H9 (cell line): ENCODE data around the gene CALHM1. TPM values are rescaled to one million over a fixed set of nuclear protein-coding genes. Genes with fewer than 3 reads are reported as not detected.
A peak's percentile ranks its signal among the peaks of the same experiment; 100 is the strongest.

Experiments used
- DNase-seq: peaks from one replicate; pipeline ENCODE4 v3.0.0-alpha.2; 2017
- H2AFZ ChIP-seq: one replicate; pipeline ENCODE4 v1.6.1; 2013; ENCODE audit warnings: mild to moderate bottlenecking, low read length, control low read depth, moderate library complexity
- H2AK5ac ChIP-seq: 2 replicates; pipeline ENCODE4 v1.6.1; 2013; ENCODE audit warnings: low read length, control low read depth, mixed read lengths; ENCODE audit not compliant: insufficient read length
- H2BK120ac ChIP-seq: one replicate; pipeline ENCODE4 v1.6.1; 2013; ENCODE audit warnings: low read depth, mild to moderate bottlenecking, low read length, control low read depth, inconsistent platforms; ENCODE audit not compliant: poor library complexity, severe bottlenecking
- H2BK12ac ChIP-seq: 2 replicates; pipeline ENCODE4 v1.6.1; 2013; ENCODE audit warnings: low read length, control low read depth, mixed read lengths, low read depth; ENCODE audit not compliant: insufficient read length
- H2BK15ac ChIP-seq: 2 replicates; pipeline ENCODE4 v1.6.1; 2013; ENCODE audit warnings: low read depth, low read length, control low read depth
- H2BK20ac ChIP-seq: one replicate; pipeline ENCODE4 v1.6.1; 2013; ENCODE audit warnings: low read depth, mild to moderate bottlenecking, low read length, control low read depth, inconsistent platforms; ENCODE audit not compliant: poor library complexity, severe bottlenecking
- H2BK5ac ChIP-seq: 2 replicates; pipeline ENCODE4 v1.6.1; 2013; ENCODE audit warnings: low read length, control low read depth, mixed read lengths; ENCODE audit not compliant: insufficient read length
- H3K14ac ChIP-seq: 2 replicates; pipeline ENCODE4 v1.6.1; 2013; ENCODE audit warnings: low read length, control low read depth; ENCODE audit not compliant: insufficient read depth
- H3K18ac ChIP-seq: 2 replicates; pipeline ENCODE4 v1.6.1; 2013; ENCODE audit warnings: low read depth, mild to moderate bottlenecking, mixed read lengths, low read length, control low read depth; ENCODE audit not compliant: insufficient read length
- H3K23ac ChIP-seq: 2 replicates; pipeline ENCODE4 v1.6.1; 2013; ENCODE audit warnings: low read length, control low read depth, mixed read lengths, low read depth; ENCODE audit not compliant: insufficient read length
- H3K23me2 ChIP-seq: 2 replicates; pipeline ENCODE4 v1.6.1; 2013; ENCODE audit warnings: low read depth, mild to moderate bottlenecking, mixed read lengths, low read length, control low read depth; ENCODE audit not compliant: insufficient read length, poor library complexity, severe bottlenecking
- H3K27ac ChIP-seq: 2 replicates; pipeline ENCODE4 v1.5.1; 2013; ENCODE audit warnings: low read length, control low read depth, mixed read lengths, low read depth; ENCODE audit not compliant: insufficient read length
- H3K27me3 ChIP-seq: 2 replicates; pipeline ENCODE4 v1.6.1; 2013; ENCODE audit warnings: low read length, control low read depth, inconsistent platforms; ENCODE audit not compliant: insufficient read depth
- H3K4ac ChIP-seq: 2 replicates; pipeline ENCODE4 v1.6.1; 2013; ENCODE audit warnings: low read depth, mild to moderate bottlenecking, control low read depth, inconsistent platforms, low read length, moderate library complexity
- H3K4me1 ChIP-seq: 2 replicates; pipeline ENCODE4 v1.6.1; 2013; ENCODE audit warnings: low read length, control low read depth, inconsistent platforms; ENCODE audit not compliant: insufficient read depth
- H3K4me2 ChIP-seq: 2 replicates; pipeline ENCODE4 v1.6.1; 2013; ENCODE audit warnings: low read length, control low read depth, mixed read lengths; ENCODE audit not compliant: insufficient read length, insufficient read depth
- H3K56ac ChIP-seq: 2 replicates; pipeline ENCODE4 v1.6.1; 2013; ENCODE audit warnings: low read depth, mild to moderate bottlenecking, mixed read lengths, low read length, control low read depth; ENCODE audit not compliant: insufficient read length
- H3K79me1 ChIP-seq: 2 replicates; pipeline ENCODE4 v1.6.1; 2013; ENCODE audit warnings: low read depth, mild to moderate bottlenecking, moderate library complexity, low read length, control low read depth, inconsistent platforms; ENCODE audit not compliant: insufficient read depth, poor library complexity, severe bottlenecking
- H3K79me2 ChIP-seq: 2 replicates; pipeline ENCODE4 v1.6.1; 2013; ENCODE audit warnings: low read length, control low read depth, inconsistent platforms; ENCODE audit not compliant: insufficient read depth
- H3K9ac ChIP-seq: 2 replicates; pipeline ENCODE4 v1.6.1; 2013; ENCODE audit warnings: low read length, control low read depth, mixed read lengths; ENCODE audit not compliant: insufficient read length; ENCODE audit errors: extremely low read depth
- H3K9me3 ChIP-seq: one replicate; pipeline ENCODE4 v1.6.1; 2013; ENCODE audit warnings: low read depth, low read length, inconsistent platforms; ENCODE audit not compliant: control insufficient read depth
- H3T11ph ChIP-seq: one replicate; pipeline ENCODE4 v1.6.1; 2013; ENCODE audit warnings: mild to moderate bottlenecking, low read length, control low read depth, inconsistent platforms
- H4K20me1 ChIP-seq: one replicate; pipeline ENCODE4 v1.6.1; 2013; ENCODE audit not compliant: control insufficient read depth, insufficient read length, insufficient read depth
- H4K5ac ChIP-seq: 2 replicates; pipeline ENCODE4 v1.6.1; 2013; ENCODE audit warnings: low read depth, mild to moderate bottlenecking, mixed read lengths, low read length, control low read depth; ENCODE audit not compliant: insufficient read length
- H4K8ac ChIP-seq: replicated peaks from 2 replicates; pipeline ENCODE4 v1.6.1; 2013; ENCODE audit warnings: low read length, control low read depth, mixed read lengths, low read depth; ENCODE audit not compliant: insufficient read length
- H4K91ac ChIP-seq: 2 replicates; pipeline ENCODE4 v1.6.1; 2013; ENCODE audit warnings: low read depth, mild to moderate bottlenecking, moderate library complexity, mixed read lengths, low read length, control low read depth; ENCODE audit not compliant: insufficient read length
- H3K27ac Mint-ChIP-seq, 3 experiments: 2 replicates in 2 of 3; 3 replicates in 1 of 3; pipeline ENCODE4 v1.8.0; 2020 to 2021; ENCODE audit warnings: mixed read lengths in 3 of 3, mild to moderate bottlenecking in 1 of 3, moderate library complexity in 1 of 3
- H3K27me3 Mint-ChIP-seq: 2 replicates; pipeline ENCODE4 v1.8.0; 2021; ENCODE audit warnings: low read depth, mild to moderate bottlenecking, moderate library complexity, mixed read lengths
- H3K36me3 Mint-ChIP-seq, 3 experiments: 2 replicates in 2 of 3; 3 replicates in 1 of 3; pipeline ENCODE4 v1.8.0; 2020 to 2021; ENCODE audit warnings: low read depth in 3 of 3, mixed read lengths in 3 of 3; ENCODE audit not compliant: insufficient read depth in 1 of 3
- H3K4me1 Mint-ChIP-seq, 2 experiments: 2 replicates each; pipeline ENCODE4 v1.8.0; 2020; ENCODE audit warnings: mixed read lengths in 2 of 2
- H3K4me3 Mint-ChIP-seq, 2 experiments: 2 replicates in 1 of 2; 3 replicates in 1 of 2; pipeline ENCODE4 v1.8.0; 2020 to 2021; ENCODE audit warnings: mild to moderate bottlenecking in 2 of 2, mixed read lengths in 2 of 2, moderate library complexity in 1 of 2
- H3K9me3 Mint-ChIP-seq, 2 experiments: 2 replicates in 1 of 2; 3 replicates in 1 of 2; pipeline ENCODE4 v1.8.0; 2020; ENCODE audit warnings: mild to moderate bottlenecking in 2 of 2, mixed read lengths in 2 of 2, moderate library complexity in 1 of 2
- WGBS: extraction: QIAGEN DNeasy Blood & Tissue Kit; methylation state at CpG from one replicate; pipeline ENCODE4 v1.1.7; 2013; ENCODE audit warnings: missing lambda C conversion rate, low lambda C conversion rate, mixed read lengths; ENCODE audit not compliant: insufficient read length; ENCODE audit errors: extremely low coverage; 5-methylcytosine and 5-hydroxymethylcytosine counted together
- total RNA-seq: library from RNA; stranded (reverse); gene quantifications from 2 replicates; pipeline ENCODE4 v1.2.1, GENCODE V29; 2021
- TF ChIP-seq, protein P1 (sequence below): fragments of 200-600 bp; sonication (generic); conservative IDR thresholded peaks from 3 replicates; pipeline ENCODE4 v1.8.0; 2021; ENCODE audit warnings: antibody characterized with exemption, mild to moderate bottlenecking

Gene CALHM1
- total RNA-seq, 1 experiment from 2014 or later = 0.13 TPM

DNA sequence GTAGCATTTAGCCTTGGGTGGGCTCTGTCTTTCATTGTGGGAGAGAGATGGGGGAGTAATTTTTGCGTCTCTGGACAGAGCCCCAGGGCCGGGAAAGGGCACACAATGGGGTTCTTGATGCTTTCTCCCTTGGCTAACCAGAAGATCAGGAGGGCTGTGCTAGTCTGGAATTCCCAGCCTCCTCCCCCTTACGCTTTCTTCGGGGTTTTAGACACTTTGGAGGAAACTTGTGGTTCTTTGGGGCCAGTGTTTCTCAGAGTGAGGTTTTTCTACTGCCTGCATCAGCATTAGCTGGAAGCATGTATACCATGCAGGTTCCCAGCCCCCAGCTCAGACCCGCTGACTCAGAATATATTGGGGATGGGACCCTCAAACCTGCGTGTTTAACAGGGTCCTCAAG lies 41.8 kb upstream of the CALHM1 start:
- Histone ChIP-seq H3K9ac (no peak overlapping the region), H2BK5ac (no peak overlapping the region), H2BK120ac (no peak overlapping the region), H2AK5ac (no peak overlapping the region), H3K79me1 (no peaks in the 10 kb centered on the region), H3K23me2 (no peaks in the 10 kb centered on the region), H2BK20ac (no peak overlapping the region), H4K8ac (no peak overlapping the region), H3K4ac (no peak overlapping the region), H3K4me2 (no peak overlapping the region), H3K23ac (no peak overlapping the region), H2BK15ac (no peak overlapping the region), H2BK12ac (no peak overlapping the region), H3K27ac (no peak overlapping the region), H2AFZ (no peak overlapping the region), H3K4me1 (no peaks in the 10 kb centered on the region), H3K18ac (no peak overlapping the region), H4K91ac (no peak overlapping the region), H3T11ph (no peak overlapping the region), H3K9me3 (no peaks in the 10 kb centered on the region), H3K56ac (no peak overlapping the region), H3K79me2 (no peaks in the 10 kb centered on the region), H3K27me3 (peaks cover under 1% of the 10 kb centered on the region; the same call in 1 of the 2 replicates), H3K14ac (no peak overlapping the region), H4K20me1 (no peaks in the 10 kb centered on the region), H4K5ac (no peak overlapping the region)
- WGBS = no CpG with 5 or more reads among the region's 6 CpGs
- DNase-seq = no peak
- no peaks in the 10 kb centered on the region for H3K36me3 Mint-ChIP-seq
- TF ChIP-seq, protein P1, sequence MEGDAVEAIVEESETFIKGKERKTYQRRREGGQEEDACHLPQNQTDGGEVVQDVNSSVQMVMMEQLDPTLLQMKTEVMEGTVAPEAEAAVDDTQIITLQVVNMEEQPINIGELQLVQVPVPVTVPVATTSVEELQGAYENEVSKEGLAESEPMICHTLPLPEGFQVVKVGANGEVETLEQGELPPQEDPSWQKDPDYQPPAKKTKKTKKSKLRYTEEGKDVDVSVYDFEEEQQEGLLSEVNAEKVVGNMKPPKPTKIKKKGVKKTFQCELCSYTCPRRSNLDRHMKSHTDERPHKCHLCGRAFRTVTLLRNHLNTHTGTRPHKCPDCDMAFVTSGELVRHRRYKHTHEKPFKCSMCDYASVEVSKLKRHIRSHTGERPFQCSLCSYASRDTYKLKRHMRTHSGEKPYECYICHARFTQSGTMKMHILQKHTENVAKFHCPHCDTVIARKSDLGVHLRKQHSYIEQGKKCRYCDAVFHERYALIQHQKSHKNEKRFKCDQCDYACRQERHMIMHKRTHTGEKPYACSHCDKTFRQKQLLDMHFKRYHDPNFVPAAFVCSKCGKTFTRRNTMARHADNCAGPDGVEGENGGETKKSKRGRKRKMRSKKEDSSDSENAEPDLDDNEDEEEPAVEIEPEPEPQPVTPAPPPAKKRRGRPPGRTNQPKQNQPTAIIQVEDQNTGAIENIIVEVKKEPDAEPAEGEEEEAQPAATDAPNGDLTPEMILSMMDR = no peak
- peaks cover 34% of the 10 kb centered on the region for H3K27me3 Mint-ChIP-seq
- H3K27ac Mint-ChIP-seq = peak overlapping the region in 1 of 3 experiments; percentile 23; a peak in 1 of 7 replicates
- peaks cover 8 to 15% of the 10 kb centered on the region in 2 experiments for H3K4me1 Mint-ChIP-seq
- no peak overlapping the region for H3K4me3 Mint-ChIP-seq
- H3K9me3 Mint-ChIP-seq = no peaks in the 10 kb centered on the region
